Measurements from ENCODE around the gene YY1AP1.

DNA sequence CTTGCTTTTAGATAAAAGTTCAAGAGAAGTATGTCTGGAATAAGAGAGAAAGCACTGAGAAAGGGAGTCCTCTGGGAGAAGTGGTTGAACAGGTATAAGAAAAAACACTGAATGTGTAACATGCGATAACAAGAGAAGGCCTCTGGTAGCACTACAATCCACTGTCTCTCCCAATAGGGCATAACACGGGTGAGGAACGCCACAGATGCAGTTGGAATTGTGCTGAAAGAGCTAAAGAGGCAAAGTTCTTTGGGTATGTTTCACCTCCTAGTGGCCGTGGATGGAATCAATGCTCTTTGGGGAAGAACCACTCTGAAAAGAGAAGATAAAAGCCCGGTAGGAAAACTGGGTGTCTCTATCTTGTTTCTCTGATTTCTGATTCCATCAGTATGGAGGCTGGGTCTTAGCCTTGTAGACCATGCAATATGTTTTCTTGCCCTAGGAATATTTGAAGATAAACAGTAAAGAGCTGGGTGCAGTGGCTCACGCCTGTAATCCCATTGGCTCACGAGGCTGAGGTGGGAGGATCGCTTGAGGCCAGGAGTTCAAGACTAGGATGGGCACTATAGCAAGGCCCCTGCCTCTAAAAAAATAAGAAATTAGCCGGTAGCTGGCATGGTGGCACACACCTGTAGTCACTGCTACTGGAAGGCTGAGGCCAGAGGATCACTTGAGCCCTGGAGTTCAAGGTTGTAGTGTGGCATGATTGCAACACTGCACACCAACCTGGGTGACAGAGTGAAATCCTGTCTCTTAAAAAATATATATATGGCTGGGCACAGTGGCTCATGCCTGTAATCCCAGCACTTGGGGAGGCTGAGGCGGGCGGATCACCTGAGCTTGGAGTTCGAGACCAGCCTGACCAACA lies 40.7 kb upstream of the YY1AP1 start:
- TF ChIP-seq POLR2A (IDR thresholded peaks at IDR 0.05), result no peak
- TF ChIP-seq, protein P1, sequence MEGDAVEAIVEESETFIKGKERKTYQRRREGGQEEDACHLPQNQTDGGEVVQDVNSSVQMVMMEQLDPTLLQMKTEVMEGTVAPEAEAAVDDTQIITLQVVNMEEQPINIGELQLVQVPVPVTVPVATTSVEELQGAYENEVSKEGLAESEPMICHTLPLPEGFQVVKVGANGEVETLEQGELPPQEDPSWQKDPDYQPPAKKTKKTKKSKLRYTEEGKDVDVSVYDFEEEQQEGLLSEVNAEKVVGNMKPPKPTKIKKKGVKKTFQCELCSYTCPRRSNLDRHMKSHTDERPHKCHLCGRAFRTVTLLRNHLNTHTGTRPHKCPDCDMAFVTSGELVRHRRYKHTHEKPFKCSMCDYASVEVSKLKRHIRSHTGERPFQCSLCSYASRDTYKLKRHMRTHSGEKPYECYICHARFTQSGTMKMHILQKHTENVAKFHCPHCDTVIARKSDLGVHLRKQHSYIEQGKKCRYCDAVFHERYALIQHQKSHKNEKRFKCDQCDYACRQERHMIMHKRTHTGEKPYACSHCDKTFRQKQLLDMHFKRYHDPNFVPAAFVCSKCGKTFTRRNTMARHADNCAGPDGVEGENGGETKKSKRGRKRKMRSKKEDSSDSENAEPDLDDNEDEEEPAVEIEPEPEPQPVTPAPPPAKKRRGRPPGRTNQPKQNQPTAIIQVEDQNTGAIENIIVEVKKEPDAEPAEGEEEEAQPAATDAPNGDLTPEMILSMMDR (IDR thresholded peaks at IDR 0.05), result peak in 5 of 6 experiments; percentile 40 to 59 (median 58)
